A549 (cell line): Measurements from ENCODE around the gene CHAF1A. TPM values are rescaled to one million over a fixed set of nuclear protein-coding genes. Genes with fewer than 3 reads are reported as not detected.

Experiments
- ATAC-seq, 2 experiments: fragments of 200-7000 bp in 1 of 2; fragments of >200 bp in 1 of 2; cut with Nextera tagmentation in 1 of 2; cut with Tn5 transposase in 1 of 2; 3 replicates each; pipeline versions ENCODE4 v1.8.0 to v1.9.1; 2018 to 2020; ENCODE audit warnings: mild to moderate bottlenecking in 1 of 2, moderate library complexity in 1 of 2
- CTCF ChIA-PET: fragments of 300-600 bp; sonication (Branson Sonifier 250); formaldehyde crosslinking; extraction: SDS; loops from one replicate; lab custom pipeline; 2021; ENCODE audit warnings: antibody characterized with exemption, inconsistent platforms; lab: Yijun Ruan, JAX
- POLR2A ChIA-PET: fragments of 350-600 bp; formaldehyde crosslinking; extraction: SDS; loops from one replicate; lab custom pipeline; 2021; ENCODE audit warnings: antibody characterized with exemption, inconsistent platforms; lab: Yijun Ruan, JAX
- DNase-seq, 2 experiments: peaks; one replicate each; pipeline versions ENCODE4 v3.0.0 to v3.0.0-alpha.2; 2011 to 2016; ENCODE audit warnings: low read depth in 1 of 2, low spot score in 1 of 2
- FAIRE-seq: peaks from 2 replicates; lab custom pipeline; 2011; peaks lifted over from hg19 to GRCh38; lab: Jason Lieb, UNC
- H3K27ac ChIP-seq, 2 experiments: fragments of >200 bp; sonication (Bioruptor Twin); formaldehyde crosslinking; 3 replicates each; pipeline ENCODE4 v1.5.1; 2016 to 2017
- H3K4me1 ChIP-seq: fragments of >200 bp; sonication (Bioruptor Twin); formaldehyde crosslinking; 3 replicates; pipeline ENCODE4 v1.6.1; 2016
- H3K4me2 ChIP-seq: fragments of >200 bp; sonication (Bioruptor Twin); formaldehyde crosslinking; 3 replicates; pipeline ENCODE4 v1.6.1; 2016
- H3K4me3 ChIP-seq: fragments of >200 bp; sonication (Bioruptor Twin); formaldehyde crosslinking; 3 replicates; pipeline ENCODE4 v1.5.1; 2016
- H3K9me3 ChIP-seq: fragments of >200 bp; sonication (Bioruptor Twin); formaldehyde crosslinking; 3 replicates; pipeline ENCODE4 v1.6.1; 2016
- CBX8 ChIP-seq: fragments of 200-600 bp; sonication (generic); IDR thresholded peaks from 2 replicates; pipeline ENCODE4 v1.6.1; 2016
- CEBPB ChIP-seq, 2 experiments: fragments of >200 bp in 1 of 2; sonication (Bioruptor Twin) in 1 of 2; formaldehyde crosslinking in 1 of 2; IDR thresholded peaks; 2 replicates each; pipeline ENCODE4 v1.6.1; 2012 to 2016
- FOSB ChIP-seq: fragments of 250-450 bp; sonication (Bioruptor Pico); IDR thresholded peaks from 2 replicates; pipeline ENCODE4 v1.5.0; 2020; ENCODE audit warnings: mild to moderate bottlenecking, moderate library complexity
- HOXB13 ChIP-seq: fragments of 250-450 bp; sonication (Bioruptor Pico); IDR thresholded peaks from 2 replicates; pipeline ENCODE4 v1.5.0; 2020; ENCODE audit warnings: low read depth, mild to moderate bottlenecking, moderate library complexity
- HOXB5 ChIP-seq: fragments of 250-450 bp; sonication (Bioruptor Pico); IDR thresholded peaks from 2 replicates; pipeline ENCODE4 v1.5.0; 2020; ENCODE audit warnings: mild to moderate bottlenecking, moderate library complexity
- JUN ChIP-seq, 2 experiments: fragments of >200 bp; sonication (Bioruptor Twin); formaldehyde crosslinking; IDR thresholded peaks; 2 replicates in 1 of 2; 3 replicates in 1 of 2; pipeline ENCODE4 v1.6.1; 2016 to 2017
- MAFK ChIP-seq: fragments of 450-650 bp; IDR thresholded peaks from 2 replicates; pipeline ENCODE4 v1.6.1; 2014; ENCODE audit not compliant: partially characterized antibody
- NR3C1 ChIP-seq: fragments of >200 bp; sonication (Bioruptor Twin); formaldehyde crosslinking; IDR thresholded peaks from 3 replicates; pipeline ENCODE4 v1.6.1; 2017
- PHF8 ChIP-seq: fragments of 200-600 bp; sonication (generic); IDR thresholded peaks from 2 replicates; pipeline ENCODE4 v1.6.1; 2016; ENCODE audit warnings: low read depth, mild to moderate bottlenecking, antibody characterized with exemption, moderate library complexity, borderline replicate concordance
- POLR2AphosphoS2 ChIP-seq: conservative IDR thresholded peaks from 2 replicates; pipeline ENCODE4 v1.6.1; 2012; ENCODE audit warnings: low read length, improper control_type of control experiment, inconsistent platforms
- RAD21 ChIP-seq, 2 experiments: fragments of >200 bp in 1 of 2; sonication (Bioruptor Twin) in 1 of 2; formaldehyde crosslinking in 1 of 2; IDR thresholded peaks in 1 of 2; conservative IDR thresholded peaks in 1 of 2; 2 replicates in 1 of 2; 3 replicates in 1 of 2; pipeline ENCODE4 v1.6.1; 2012 to 2018; ENCODE audit warnings: inconsistent platforms in 1 of 2
- RARB ChIP-seq: fragments of 250-450 bp; sonication (Bioruptor Pico); IDR thresholded peaks from 2 replicates; pipeline ENCODE4 v1.8.0; 2021; ENCODE audit warnings: mild to moderate bottlenecking, moderate library complexity
- SMC3 ChIP-seq: fragments of >200 bp; sonication (Bioruptor Twin); formaldehyde crosslinking; IDR thresholded peaks from 3 replicates; pipeline ENCODE4 v1.6.1; 2018; ENCODE audit warnings: inconsistent platforms
- ZNF302 ChIP-seq: fragments of 250-450 bp; sonication (Bioruptor Pico); IDR thresholded peaks from 2 replicates; pipeline ENCODE4 v1.9.0; 2021; ENCODE audit warnings: inconsistent platforms, mild to moderate bottlenecking, moderate library complexity
- ZSCAN20 ChIP-seq: fragments of 250-450 bp; sonication (Bioruptor Pico); IDR thresholded peaks from 2 replicates; pipeline ENCODE4 v1.8.0; 2022; ENCODE audit warnings: mild to moderate bottlenecking, moderate library complexity
- WGBS: methylation state at CpG from one replicate; pipeline ENCODE4 v1.1.6; 2017; ENCODE audit errors: missing lambda C conversion rate; 5-methylcytosine and 5-hydroxymethylcytosine counted together
- polyA plus RNA-seq, 4 experiments: library from polyadenylated mRNA; depleted of rRNA in 3 of 4; stranded (reverse); fragments of >200 nt; fragmentation: RNase III in 1 of 4; extraction: RNeasy Plus Mini Kit Qiagen cat#74134 plus additional on column Dnase treatment in 1 of 4; gene quantifications; 2 replicates in 3 of 4; 3 replicates in 1 of 4; pipeline ENCODE4 v1.2.3, GENCODE V29; 2011 to 2017
- TF ChIP-seq, protein P1 (sequence below): fragments of >200 bp; sonication (Bioruptor Twin); formaldehyde crosslinking; IDR thresholded peaks from 3 replicates; pipeline ENCODE4 v1.5.1; 2016
- TF ChIP-seq, protein P2 (sequence below): IDR thresholded peaks from 2 replicates; pipeline ENCODE4 v1.6.1; 2012
- TF ChIP-seq, protein P3 (sequence below): fragments of 200-600 bp; sonication (generic); IDR thresholded peaks from 2 replicates; pipeline ENCODE4 v1.6.1; 2016; ENCODE audit warnings: antibody characterized with exemption, mild to moderate bottlenecking, moderate library complexity
- TF ChIP-seq, protein P4 (sequence below): fragments of 250-450 bp; sonication (Bioruptor Pico); IDR thresholded peaks from 2 replicates; pipeline ENCODE4 v1.5.0; 2020; ENCODE audit warnings: low read depth, mild to moderate bottlenecking, moderate library complexity
- TF ChIP-seq, protein P5 (sequence below): fragments of >200 bp; sonication (Bioruptor Twin); formaldehyde crosslinking; IDR thresholded peaks from 3 replicates; pipeline ENCODE4 v1.6.1; 2016

CHAF1A gene
- polyA plus RNA-seq, 2 of the 4 experiments (the other 2 are of a cell fraction): 15.6 to 28.0 TPM

DNA sequence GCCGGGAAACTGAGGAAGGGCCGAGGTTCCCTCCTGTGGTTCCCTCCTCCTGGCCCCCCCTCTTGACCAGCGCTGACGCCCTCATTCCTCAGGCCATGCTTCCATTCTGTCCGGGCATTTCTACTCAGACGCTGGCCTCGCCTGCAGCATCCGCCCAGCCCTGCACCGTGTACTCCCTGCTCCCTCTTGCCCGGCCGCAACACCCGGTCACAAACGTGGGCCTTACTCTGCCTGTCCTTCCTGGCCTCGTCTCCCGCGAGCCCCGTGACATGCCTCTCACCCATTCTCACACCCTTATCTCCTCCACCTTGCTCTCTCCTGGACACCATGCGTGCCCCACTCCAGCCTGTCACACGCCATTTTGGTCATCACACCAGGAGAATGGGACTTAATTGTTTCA lies 80.9 kb downstream of the CHAF1A start:
- TF ChIP-seq JUN (IDR thresholded peaks at IDR 0.05) (no peak), PHF8 (no peak), SMC3 (no peak), HOXB13 (no peak), RARB (CRISPR knock-in tag) (no peak), POLR2AphosphoS2 (no peak), ZNF302 (CRISPR knock-in tag) (no peak), HOXB5 (CRISPR knock-in tag) (no peak)
- TF ChIP-seq, protein P1, sequence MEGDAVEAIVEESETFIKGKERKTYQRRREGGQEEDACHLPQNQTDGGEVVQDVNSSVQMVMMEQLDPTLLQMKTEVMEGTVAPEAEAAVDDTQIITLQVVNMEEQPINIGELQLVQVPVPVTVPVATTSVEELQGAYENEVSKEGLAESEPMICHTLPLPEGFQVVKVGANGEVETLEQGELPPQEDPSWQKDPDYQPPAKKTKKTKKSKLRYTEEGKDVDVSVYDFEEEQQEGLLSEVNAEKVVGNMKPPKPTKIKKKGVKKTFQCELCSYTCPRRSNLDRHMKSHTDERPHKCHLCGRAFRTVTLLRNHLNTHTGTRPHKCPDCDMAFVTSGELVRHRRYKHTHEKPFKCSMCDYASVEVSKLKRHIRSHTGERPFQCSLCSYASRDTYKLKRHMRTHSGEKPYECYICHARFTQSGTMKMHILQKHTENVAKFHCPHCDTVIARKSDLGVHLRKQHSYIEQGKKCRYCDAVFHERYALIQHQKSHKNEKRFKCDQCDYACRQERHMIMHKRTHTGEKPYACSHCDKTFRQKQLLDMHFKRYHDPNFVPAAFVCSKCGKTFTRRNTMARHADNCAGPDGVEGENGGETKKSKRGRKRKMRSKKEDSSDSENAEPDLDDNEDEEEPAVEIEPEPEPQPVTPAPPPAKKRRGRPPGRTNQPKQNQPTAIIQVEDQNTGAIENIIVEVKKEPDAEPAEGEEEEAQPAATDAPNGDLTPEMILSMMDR: no peak
- TF ChIP-seq, all 56 proteins: peak for 0
- CTCF ChIA-PET: interaction anchor here (0.6 kb wide), 1 partner anchor 98 kb away, joined by 3 read pairs; no protein-coding TSS in a partner anchor
- H3K4me2 ChIP-seq: no peak overlapping the region

DNA sequence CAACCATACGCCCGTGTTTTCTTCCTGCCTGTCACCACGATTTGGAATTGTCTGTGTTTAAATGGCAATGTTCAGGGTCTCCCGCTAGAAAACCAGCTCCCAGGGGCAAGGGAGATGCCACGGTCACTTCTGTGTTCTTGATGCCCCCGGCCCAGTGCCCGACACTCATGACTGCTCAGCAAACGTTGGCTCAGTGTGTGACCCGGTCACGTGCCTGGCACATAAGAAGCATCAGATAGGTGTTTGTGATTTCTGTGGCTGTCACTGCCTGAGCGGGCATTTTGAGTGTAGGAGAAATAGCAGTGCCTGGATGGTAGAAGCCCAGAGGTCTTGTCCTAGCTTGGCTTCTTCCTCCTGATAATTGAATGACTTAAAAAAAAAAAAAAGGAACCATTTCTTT lies 85.1 kb downstream of the CHAF1A start:
- ChIA-PET CTCF (no interaction called here), POLR2A (no interaction called here)
- no peak overlapping the region for H3K27ac ChIP-seq
- no peak for ATAC-seq
- no peaks in the 10 kb centered on the region for H3K9me3 ChIP-seq
- no peaks in the 10 kb centered on the region for H3K4me1 ChIP-seq
- no peak for DNase-seq
- TF ChIP-seq, protein P1: no peak
- FAIRE-seq: no peak
- H3K4me2 ChIP-seq: no peak overlapping the region
- WGBS: 85% methylated on average over 10 of the region's 11 CpGs
- H3K4me3 ChIP-seq: no peak overlapping the region

More for the DNA sequence above, 80.9 kb downstream of the CHAF1A start:
- 96% methylated on average over 15 of the region's 19 CpGs for WGBS
- Histone ChIP-seq H3K4me3 (no peak overlapping the region), H3K9me3 (no peaks in the 10 kb centered on the region), H3K4me1 (no peaks in the 10 kb centered on the region), H3K27ac (no peak overlapping the region)
- ATAC-seq (no peak), DNase-seq (no peak), FAIRE-seq (no peak)
- POLR2A ChIA-PET: no interaction called here

DNA sequence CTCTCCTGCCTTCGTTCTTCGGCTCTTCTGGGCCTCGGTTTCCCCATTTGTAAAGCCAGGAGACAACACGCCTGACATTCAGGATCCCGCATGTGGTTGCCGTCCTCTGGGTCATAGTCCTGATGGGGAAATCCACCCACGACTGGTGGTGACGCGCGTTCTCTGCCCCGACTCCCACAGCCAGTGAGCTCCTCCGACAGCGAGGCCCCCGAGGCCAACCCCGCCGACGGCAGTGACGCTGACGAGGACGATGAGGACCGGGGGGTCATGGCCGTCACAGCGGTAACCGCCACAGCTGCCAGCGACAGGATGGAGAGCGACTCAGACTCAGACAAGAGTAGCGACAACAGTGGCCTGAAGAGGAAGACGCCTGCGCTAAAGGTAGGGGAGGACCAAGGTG lies 86.1 kb downstream of the CHAF1A start:
- WGBS: 94% methylated on average over 14 of the region's 29 CpGs
- Histone ChIP-seq H3K4me1 (no peaks in the 10 kb centered on the region), H3K4me2 (no peak overlapping the region), H3K27ac (no peak overlapping the region), H3K9me3 (no peaks in the 10 kb centered on the region), H3K4me3 (no peak overlapping the region)
- POLR2A ChIA-PET: no interaction called here
- FAIRE-seq (no peak), ATAC-seq (no peak), DNase-seq (no peak)
- CTCF ChIA-PET: interaction anchor here (0.5 kb wide), 1 partner anchor 70 kb away, joined by 4 read pairs; no protein-coding TSS in a partner anchor
- TF ChIP-seq HOXB5 (CRISPR knock-in tag) (no peak), ZSCAN20 (no peak), POLR2AphosphoS2 (no peak), CEBPB (IDR thresholded peaks at IDR 0.05) (no peak), NR3C1 (no peak), MAFK (no peak), CBX8 (no peak), FOSB (CRISPR knock-in tag) (no peak), RAD21 (conservative IDR thresholded peaks at IDR 0.05 in 1 of 2, IDR thresholded peaks at IDR 0.05 in 1 of 2) (no peak)
- TF ChIP-seq, protein P2, sequence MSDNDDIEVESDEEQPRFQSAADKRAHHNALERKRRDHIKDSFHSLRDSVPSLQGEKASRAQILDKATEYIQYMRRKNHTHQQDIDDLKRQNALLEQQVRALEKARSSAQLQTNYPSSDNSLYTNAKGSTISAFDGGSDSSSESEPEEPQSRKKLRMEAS: no peak
- TF ChIP-seq, protein P3, sequence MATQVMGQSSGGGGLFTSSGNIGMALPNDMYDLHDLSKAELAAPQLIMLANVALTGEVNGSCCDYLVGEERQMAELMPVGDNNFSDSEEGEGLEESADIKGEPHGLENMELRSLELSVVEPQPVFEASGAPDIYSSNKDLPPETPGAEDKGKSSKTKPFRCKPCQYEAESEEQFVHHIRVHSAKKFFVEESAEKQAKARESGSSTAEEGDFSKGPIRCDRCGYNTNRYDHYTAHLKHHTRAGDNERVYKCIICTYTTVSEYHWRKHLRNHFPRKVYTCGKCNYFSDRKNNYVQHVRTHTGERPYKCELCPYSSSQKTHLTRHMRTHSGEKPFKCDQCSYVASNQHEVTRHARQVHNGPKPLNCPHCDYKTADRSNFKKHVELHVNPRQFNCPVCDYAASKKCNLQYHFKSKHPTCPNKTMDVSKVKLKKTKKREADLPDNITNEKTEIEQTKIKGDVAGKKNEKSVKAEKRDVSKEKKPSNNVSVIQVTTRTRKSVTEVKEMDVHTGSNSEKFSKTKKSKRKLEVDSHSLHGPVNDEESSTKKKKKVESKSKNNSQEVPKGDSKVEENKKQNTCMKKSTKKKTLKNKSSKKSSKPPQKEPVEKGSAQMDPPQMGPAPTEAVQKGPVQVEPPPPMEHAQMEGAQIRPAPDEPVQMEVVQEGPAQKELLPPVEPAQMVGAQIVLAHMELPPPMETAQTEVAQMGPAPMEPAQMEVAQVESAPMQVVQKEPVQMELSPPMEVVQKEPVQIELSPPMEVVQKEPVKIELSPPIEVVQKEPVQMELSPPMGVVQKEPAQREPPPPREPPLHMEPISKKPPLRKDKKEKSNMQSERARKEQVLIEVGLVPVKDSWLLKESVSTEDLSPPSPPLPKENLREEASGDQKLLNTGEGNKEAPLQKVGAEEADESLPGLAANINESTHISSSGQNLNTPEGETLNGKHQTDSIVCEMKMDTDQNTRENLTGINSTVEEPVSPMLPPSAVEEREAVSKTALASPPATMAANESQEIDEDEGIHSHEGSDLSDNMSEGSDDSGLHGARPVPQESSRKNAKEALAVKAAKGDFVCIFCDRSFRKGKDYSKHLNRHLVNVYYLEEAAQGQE: no peak
- TF ChIP-seq, protein P4, sequence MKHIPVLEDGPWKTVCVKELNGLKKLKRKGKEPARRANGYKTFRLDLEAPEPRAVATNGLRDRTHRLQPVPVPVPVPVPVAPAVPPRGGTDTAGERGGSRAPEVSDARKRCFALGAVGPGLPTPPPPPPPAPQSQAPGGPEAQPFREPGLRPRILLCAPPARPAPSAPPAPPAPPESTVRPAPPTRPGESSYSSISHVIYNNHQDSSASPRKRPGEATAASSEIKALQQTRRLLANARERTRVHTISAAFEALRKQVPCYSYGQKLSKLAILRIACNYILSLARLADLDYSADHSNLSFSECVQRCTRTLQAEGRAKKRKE (CRISPR knock-in tag): no peak
- TF ChIP-seq, protein P1: no peak
- TF ChIP-seq, protein P5, sequence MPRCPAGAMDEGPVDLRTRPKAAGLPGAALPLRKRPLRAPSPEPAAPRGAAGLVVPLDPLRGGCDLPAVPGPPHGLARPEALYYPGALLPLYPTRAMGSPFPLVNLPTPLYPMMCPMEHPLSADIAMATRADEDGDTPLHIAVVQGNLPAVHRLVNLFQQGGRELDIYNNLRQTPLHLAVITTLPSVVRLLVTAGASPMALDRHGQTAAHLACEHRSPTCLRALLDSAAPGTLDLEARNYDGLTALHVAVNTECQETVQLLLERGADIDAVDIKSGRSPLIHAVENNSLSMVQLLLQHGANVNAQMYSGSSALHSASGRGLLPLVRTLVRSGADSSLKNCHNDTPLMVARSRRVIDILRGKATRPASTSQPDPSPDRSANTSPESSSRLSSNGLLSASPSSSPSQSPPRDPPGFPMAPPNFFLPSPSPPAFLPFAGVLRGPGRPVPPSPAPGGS: no peak
